ENCODE measurements around the gene ZNF503. TPM values are rescaled to one million over a fixed set of nuclear protein-coding genes. Genes with fewer than 3 reads are reported as not detected.

ZNF503 gene
- total RNA-seq, 2 experiments from 2014 or later: 0.23 to 0.42 TPM

DNA sequence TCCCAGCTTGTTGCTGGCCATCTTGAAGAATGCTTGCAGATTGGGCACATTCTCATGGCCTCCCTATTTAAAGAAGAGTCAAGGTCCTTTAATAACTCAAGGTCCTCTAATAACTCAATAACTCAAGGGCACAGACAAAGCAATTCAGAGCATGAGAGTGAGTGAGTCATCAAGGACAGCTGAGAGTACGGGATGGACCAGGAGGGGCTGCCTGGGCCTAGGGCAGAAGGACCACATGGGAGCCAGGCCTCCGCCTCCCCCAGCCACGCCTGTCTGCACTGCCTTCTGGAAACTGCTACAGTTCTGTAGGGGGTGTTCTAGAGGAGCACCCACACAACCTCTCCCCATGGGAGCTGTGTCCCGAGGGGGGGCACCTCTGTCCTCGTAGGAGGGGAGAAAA, 48.9 kb downstream of the ZNF503 start:
- no peaks in the 10 kb centered on the region for H3K9me3 Mint-ChIP-seq
- H3K4me1 Mint-ChIP-seq: no peaks in the 10 kb centered on the region
- ATAC-seq (ENCODE audit: low read depth) (no peak), DNase-seq (no peak)
- POLR2A ChIA-PET: no interaction called here
- H3K27ac Mint-ChIP-seq: no peak overlapping the region
- no peaks in the 10 kb centered on the region for H3K36me3 Mint-ChIP-seq
- H3K4me3 Mint-ChIP-seq: no peak overlapping the region
- H3K27me3 Mint-ChIP-seq: no peaks in the 10 kb centered on the region

DNA sequence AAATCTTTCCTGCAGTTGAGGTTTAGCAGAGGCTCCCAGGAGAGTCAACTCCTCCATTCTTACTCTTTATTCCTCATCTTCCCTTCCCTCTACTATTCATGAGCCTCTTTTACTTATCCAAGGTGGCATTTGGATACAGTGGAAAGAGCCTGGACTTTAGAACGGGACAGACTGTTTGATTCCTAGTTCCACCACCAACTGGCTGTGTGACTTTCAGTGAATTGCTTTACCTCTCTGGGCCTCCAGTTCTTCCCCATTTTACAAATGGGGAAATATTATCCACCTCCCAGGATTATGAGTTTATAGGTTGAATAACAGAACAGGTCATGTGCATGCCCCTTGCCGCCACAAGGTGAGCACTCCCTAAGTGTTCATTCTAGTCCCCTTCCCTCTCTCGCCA, 49.9 kb downstream of the ZNF503 start:
- no peaks in the 10 kb centered on the region for H3K36me3 Mint-ChIP-seq
- no peaks in the 10 kb centered on the region for H3K4me1 Mint-ChIP-seq
- POLR2A ChIA-PET: no interaction called here
- no peak for ATAC-seq (ENCODE audit: low read depth)
- no peaks in the 10 kb centered on the region for H3K9me3 Mint-ChIP-seq
- no peak for DNase-seq
- H3K27ac Mint-ChIP-seq: no peak overlapping the region
- no peak overlapping the region for H3K4me3 Mint-ChIP-seq
- H3K27me3 Mint-ChIP-seq: no peaks in the 10 kb centered on the region

GRCh38 chr10:75350791-75351190, 50.8 kb downstream of the ZNF503 start:
- ATAC-seq (ENCODE audit: low read depth): no peak
- Mint-ChIP-seq H3K4me1 (no peaks in the 10 kb centered on the region), H3K27ac (no peak overlapping the region), H3K4me3 (no peak overlapping the region), H3K27me3 (no peaks in the 10 kb centered on the region), H3K9me3 (no peaks in the 10 kb centered on the region), H3K36me3 (no peaks in the 10 kb centered on the region)
- DNase-seq: no peak
- POLR2A ChIA-PET: no interaction called here

Other genes starting within 250 kb of the ZNF503 start
- 100 to 1,000 TPM; 123 to 125 TPM for gene VDAC2, start 191.0 kb downstream of the ZNF503 start, total RNA-seq
- 10 to 100 TPM; 40.8 to 42.3 TPM for gene COMTD1, start 165.8 kb downstream of the ZNF503 start, total RNA-seq
- gene LRMDA, start 29.9 kb upstream of the ZNF503 start, total RNA-seq: not detected